Measurements from ENCODE around the gene TSPOAP1.

GRCh38 chr17:58272367-58273280 is 56.0 kb downstream of the TSPOAP1 start:
- TF ChIP-seq, protein P1, sequence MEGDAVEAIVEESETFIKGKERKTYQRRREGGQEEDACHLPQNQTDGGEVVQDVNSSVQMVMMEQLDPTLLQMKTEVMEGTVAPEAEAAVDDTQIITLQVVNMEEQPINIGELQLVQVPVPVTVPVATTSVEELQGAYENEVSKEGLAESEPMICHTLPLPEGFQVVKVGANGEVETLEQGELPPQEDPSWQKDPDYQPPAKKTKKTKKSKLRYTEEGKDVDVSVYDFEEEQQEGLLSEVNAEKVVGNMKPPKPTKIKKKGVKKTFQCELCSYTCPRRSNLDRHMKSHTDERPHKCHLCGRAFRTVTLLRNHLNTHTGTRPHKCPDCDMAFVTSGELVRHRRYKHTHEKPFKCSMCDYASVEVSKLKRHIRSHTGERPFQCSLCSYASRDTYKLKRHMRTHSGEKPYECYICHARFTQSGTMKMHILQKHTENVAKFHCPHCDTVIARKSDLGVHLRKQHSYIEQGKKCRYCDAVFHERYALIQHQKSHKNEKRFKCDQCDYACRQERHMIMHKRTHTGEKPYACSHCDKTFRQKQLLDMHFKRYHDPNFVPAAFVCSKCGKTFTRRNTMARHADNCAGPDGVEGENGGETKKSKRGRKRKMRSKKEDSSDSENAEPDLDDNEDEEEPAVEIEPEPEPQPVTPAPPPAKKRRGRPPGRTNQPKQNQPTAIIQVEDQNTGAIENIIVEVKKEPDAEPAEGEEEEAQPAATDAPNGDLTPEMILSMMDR (IDR thresholded peaks at IDR 0.05), result no peak
- no peak for TF ChIP-seq POLR2A (IDR thresholded peaks at IDR 0.05)
